ENCODE results near the gene PPP1R37.

PPP1R37 gene

GRCh38 chr19:45092747-45093678, at the start of gene PPP1R37:
Gene PPP1R37 (plus strand): TSS chr19:45093179. CDS start chr19:45093326, 147 bp downstream.
- peak; percentile 89 for DNase-seq

- DNase-seq: no peak
Measured at GRCh38 chr19:45045671-45046353, 47.2 kb upstream of the PPP1R37 start.

- no peak for DNase-seq
Measured at GRCh38 chr19:45046355-45046754, 46.6 kb upstream of the PPP1R37 start.

GRCh38 chr19:45047188-45047797, 45.7 kb upstream of the PPP1R37 start:
- no peak for DNase-seq

- DNase-seq: no peak
Measured at GRCh38 chr19:45049073-45049736, 43.8 kb upstream of the PPP1R37 start.

GRCh38 chr19:45050036-45050435, 42.9 kb upstream of the PPP1R37 start:
- no peak for DNase-seq

- DNase-seq: no peak
Measured at GRCh38 chr19:45051929-45052579, 40.9 kb upstream of the PPP1R37 start.

- DNase-seq: no peak
Measured at GRCh38 chr19:45056831-45057230, 36.1 kb upstream of the PPP1R37 start.

- no peak for DNase-seq
Measured at GRCh38 chr19:45057444-45057843, 35.5 kb upstream of the PPP1R37 start.

GRCh38 chr19:45058622-45059159, 34.3 kb upstream of the PPP1R37 start:
- DNase-seq: no peak

GRCh38 chr19:45059258-45059965, 33.6 kb upstream of the PPP1R37 start:
- peak; percentile 80 for DNase-seq

GRCh38 chr19:45061965-45062364, 31.0 kb upstream of the PPP1R37 start:
- no peak for DNase-seq

GRCh38 chr19:45063851-45064801, 28.9 kb upstream of the PPP1R37 start:
- DNase-seq: no peak

- DNase-seq: no peak
Measured at GRCh38 chr19:45066921-45067661, 25.9 kb upstream of the PPP1R37 start.

- DNase-seq: no peak
Measured at GRCh38 chr19:45068041-45068440, 24.9 kb upstream of the PPP1R37 start.

GRCh38 chr19:45069056-45069455, 23.9 kb upstream of the PPP1R37 start:
- DNase-seq: no peak

GRCh38 chr19:45070214-45070613, 22.8 kb upstream of the PPP1R37 start:
- DNase-seq: no peak

- DNase-seq: no peak
Measured at GRCh38 chr19:45070861-45071544, 22.0 kb upstream of the PPP1R37 start.

GRCh38 chr19:45071545-45071938, 21.4 kb upstream of the PPP1R37 start:
- no peak for DNase-seq
